Endodermal cell (in vitro differentiated cells): Measurements from ENCODE around the gene C18orf32. TPM values are rescaled to one million over a fixed set of nuclear protein-coding genes. Genes with fewer than 3 reads are reported as not detected.

ENCODE experiments used
- DNase-seq: peaks from one replicate; pipeline ENCODE4 v3.0.0-alpha.2; 2017
- H3K27ac ChIP-seq: 2 replicates; pipeline ENCODE4 v1.5.1; 2013; ENCODE audit warnings: mild to moderate bottlenecking, low read depth, low read length, moderate library complexity
- H3K27me3 ChIP-seq: 2 replicates; pipeline ENCODE4 v1.6.1; 2013; ENCODE audit warnings: mild to moderate bottlenecking, low read length, moderate library complexity; ENCODE audit not compliant: insufficient read depth, control insufficient read depth, poor library complexity, severe bottlenecking
- H3K36me3 ChIP-seq: 2 replicates; pipeline ENCODE4 v1.7.0; 2013; ENCODE audit warnings: mild to moderate bottlenecking, low read length, moderate library complexity; ENCODE audit not compliant: control insufficient read depth, insufficient read depth
- H3K4me1 ChIP-seq: one replicate; pipeline ENCODE4 v1.7.0; 2013; ENCODE audit warnings: low read length; ENCODE audit not compliant: control insufficient read depth, insufficient read depth
- H3K4me3 ChIP-seq: 2 replicates; pipeline ENCODE4 v1.5.1; 2013; ENCODE audit warnings: mild to moderate bottlenecking, low read length, moderate library complexity
- H3K9ac ChIP-seq: 2 replicates; pipeline ENCODE4 v1.6.1; 2013; ENCODE audit warnings: mild to moderate bottlenecking, low read length, moderate library complexity; ENCODE audit not compliant: poor library complexity, severe bottlenecking; ENCODE audit errors: extremely low read depth
- H3K9me3 ChIP-seq: 2 replicates; pipeline ENCODE4 v1.6.1; 2013; ENCODE audit warnings: mild to moderate bottlenecking, low read length, moderate library complexity; ENCODE audit not compliant: control insufficient read depth
- H3K27ac Mint-ChIP-seq: 2 replicates; pipeline ENCODE4 v1.8.0; 2020; ENCODE audit warnings: mixed read lengths
- H3K27me3 Mint-ChIP-seq: 2 replicates; pipeline ENCODE4 v1.8.0; 2021; ENCODE audit warnings: mild to moderate bottlenecking, mixed read lengths; ENCODE audit not compliant: insufficient read depth
- H3K36me3 Mint-ChIP-seq: 2 replicates; pipeline ENCODE4 v1.8.0; 2020; ENCODE audit warnings: low read depth, mixed read lengths
- H3K4me1 Mint-ChIP-seq: 2 replicates; pipeline ENCODE4 v1.8.0; 2020; ENCODE audit warnings: mixed read lengths
- H3K4me3 Mint-ChIP-seq: 2 replicates; pipeline ENCODE4 v1.8.0; 2020; ENCODE audit warnings: mild to moderate bottlenecking, moderate library complexity, mixed read lengths
- H3K9me3 Mint-ChIP-seq: 2 replicates; pipeline ENCODE4 v1.8.0; 2020; ENCODE audit warnings: mild to moderate bottlenecking, mixed read lengths
- CTCF ChIP-seq: fragments of 200-600 bp; sonication (generic); conservative IDR thresholded peaks from 2 replicates; pipeline ENCODE4 v1.5.0; 2021; ENCODE audit warnings: antibody characterized with exemption, mild to moderate bottlenecking
- WGBS, 2 experiments: methylation state at CpG; one replicate each; pipeline versions ENCODE4 v1.1.5 to v1.1.7; 2013; ENCODE audit warnings: missing lambda C conversion rate in 2 of 2, mixed read lengths in 1 of 2; ENCODE audit not compliant: insufficient coverage in 1 of 2, insufficient read length in 1 of 2; 5-methylcytosine and 5-hydroxymethylcytosine counted together
- long read RNA-seq, 4 experiments: library from polyadenylated mRNA in 2 of 4; library from RNA in 1 of 4; library from capped mRNA in 1 of 4; stranded (forward) in 3 of 4; unstranded in 1 of 4; transcript quantifications; one replicate each; pipeline ENCODE4 v2.0.0, GENCODE V29; 2020 to 2021; ENCODE audit warnings: inconsistent platforms in 1 of 4
- polyA plus RNA-seq, 2 experiments: library from polyadenylated mRNA; stranded (reverse); fragments of 50-300 nt; gene quantifications; one replicate each; pipeline ENCODE4 v1.2.3, GENCODE V29; 2013
- total RNA-seq, 2 donors: library from RNA; stranded (reverse); fragmentation: NEBNext Ultra II Directional in 1 of 2; extraction: Animal tissue kit (Norgen Biotek cat#: 25700) in 1 of 2; gene quantifications; 2 replicates in 1 of 2; 3 replicates in 1 of 2; pipeline ENCODE4 v1.2.1, GENCODE V29; 2021

Gene C18orf32
- total RNA-seq = 10 to 100 TPM; 31.4 to 32.9 TPM
- polyA plus RNA-seq (2013, experiment 1 of 2) = 54.5 TPM
- 59.0 TPM for polyA plus RNA-seq (2013, experiment 2 of 2)
- long read RNA-seq, experiment 1, full-length matches to known transcripts = 14 of 20 reads
- long read RNA-seq, experiment 1, partial matches to known transcripts = 0 of 20 reads
- long read RNA-seq, experiment 1, other reads (novel, unspliced or antisense) = 6 of 20 reads
- long read RNA-seq, experiment 2, full-length matches to known transcripts = 43 of 44 reads
- long read RNA-seq, experiment 2, partial matches to known transcripts = 0 of 44 reads
- long read RNA-seq, experiment 2, other reads (novel, unspliced or antisense) = 1 of 44 reads
- long read RNA-seq, experiment 3, full-length matches to known transcripts = 71 of 73 reads
- long read RNA-seq, experiment 3, partial matches to known transcripts = 0 of 73 reads
- long read RNA-seq, experiment 3, other reads (novel, unspliced or antisense) = 2 of 73 reads
- long read RNA-seq, experiment 4, full-length matches to known transcripts = 87 of 88 reads
- long read RNA-seq, experiment 4, partial matches to known transcripts = 0 of 88 reads
- long read RNA-seq, experiment 4, other reads (novel, unspliced or antisense) = 1 of 88 reads

- H3K4me1 Mint-ChIP-seq = peaks cover 44% of the 10 kb centered on the region
- WGBS, 2 experiments = 5 to 6% methylated on average over 58 to 69 of the region's 69 CpGs
- H3K27ac Mint-ChIP-seq = peak within 1 kb of the TSS; percentile 92
- peaks cover 56% of the 10 kb centered on the region for H3K36me3 ChIP-seq
- TF ChIP-seq CTCF = no peak
- no peaks in the 10 kb centered on the region for H3K27me3 Mint-ChIP-seq
- peaks cover 65% of the 10 kb centered on the region for H3K36me3 Mint-ChIP-seq
- DNase-seq = peak; percentile 98
- H3K27ac ChIP-seq = peak within 1 kb of the TSS; percentile 91
- peaks cover 5% of the 10 kb centered on the region for H3K4me1 ChIP-seq
- peak within 1 kb of the TSS; percentile 95 for H3K4me3 ChIP-seq
- no peaks in the 10 kb centered on the region for H3K27me3 ChIP-seq
- no peaks in the 10 kb centered on the region for H3K9me3 Mint-ChIP-seq
- peak within 1 kb of the TSS; percentile 89 for H3K4me3 Mint-ChIP-seq
- no peaks in the 10 kb centered on the region for H3K9me3 ChIP-seq
- peak within 1 kb of the TSS; percentile 33 for H3K9ac ChIP-seq
Measured at GRCh38 chr18:49486953-49487710, at the start of gene C18orf32. Gene C18orf32, minus strand, starts transcription at chr18:49487234. Its CDS starts 3,486 bp downstream, at chr18:49483748.

GRCh38 chr18:49534846-49535601 lies 48.0 kb upstream of the C18orf32 start:
- Histone ChIP-seq H3K4me3 (peak overlapping the region; percentile 46), H3K36me3 (no peaks in the 10 kb centered on the region), H3K9ac (no peak overlapping the region), H3K4me1 (peaks cover 9% of the 10 kb centered on the region), H3K9me3 (peaks cover 46% of the 10 kb centered on the region), H3K27ac (no peak overlapping the region), H3K27me3 (no peaks in the 10 kb centered on the region)
- Mint-ChIP-seq H3K27ac (no peak overlapping the region), H3K36me3 (peaks cover 5% of the 10 kb centered on the region), H3K4me3 (no peak overlapping the region), H3K27me3 (peaks cover 5% of the 10 kb centered on the region), H3K4me1 (peaks cover 32% of the 10 kb centered on the region), H3K9me3 (peaks cover 30% of the 10 kb centered on the region)
- WGBS, 2 experiments = no CpG with 5 or more reads among the region's 1 CpG
- DNase-seq = peak; percentile 5
- no peak for TF ChIP-seq CTCF

- Histone ChIP-seq H3K4me3 (no peak overlapping the region), H3K27ac (no peak overlapping the region), H3K27me3 (no peaks in the 10 kb centered on the region), H3K9ac (no peak overlapping the region), H3K4me1 (peaks cover 14% of the 10 kb centered on the region), H3K36me3 (no peaks in the 10 kb centered on the region), H3K9me3 (peaks cover 61% of the 10 kb centered on the region)
- Mint-ChIP-seq H3K36me3 (peaks cover 5% of the 10 kb centered on the region), H3K27me3 (peaks cover 5% of the 10 kb centered on the region), H3K9me3 (peaks cover 38% of the 10 kb centered on the region), H3K4me3 (no peak overlapping the region), H3K27ac (no peak overlapping the region), H3K4me1 (peaks cover 44% of the 10 kb centered on the region)
- DNase-seq = peak; percentile 15
- no peak for TF ChIP-seq CTCF
- WGBS, 2 experiments = 87 to 95% methylated on average over 7 to 8 of the region's 10 CpGs
Measured at GRCh38 chr18:49531678-49532153, 44.7 kb upstream of the C18orf32 start.
